RWPE2 (cell line): ENCODE measurements around the gene ACADVL.

Experiments used
- ATAC-seq: fragments of 200-7000 bp; cut with Tn5 transposase; 3 replicates; pipeline ENCODE4 v1.9.1; 2021; ENCODE audit warnings: low read depth
- DNase-seq: peaks from one replicate; pipeline ENCODE4 v3.0.0-alpha.2; 2020; ENCODE audit warnings: low spot score
- H3K27ac ChIP-seq: fragments of 450-650 bp; 2 replicates; pipeline ENCODE4 v1.5.1; 2017; ENCODE audit warnings: mild to moderate bottlenecking; ENCODE audit not compliant: poor library complexity, severe bottlenecking
- H3K27me3 ChIP-seq: fragments of 250-450 bp; sonication (Bioruptor Pico); 2 replicates; pipeline ENCODE4 v1.5.1; 2021; ENCODE audit warnings: mild to moderate bottlenecking, moderate library complexity; ENCODE audit not compliant: insufficient read depth, poor library complexity, severe bottlenecking
- H3K36me3 ChIP-seq: fragments of 250-450 bp; sonication (Bioruptor Pico); 2 replicates; pipeline ENCODE4 v1.5.1; 2020; ENCODE audit warnings: low read depth, mild to moderate bottlenecking, moderate library complexity
- H3K4me1 ChIP-seq: fragments of 250-450 bp; sonication (Bioruptor Pico); 2 replicates; pipeline ENCODE4 v1.5.1; 2021; ENCODE audit warnings: mild to moderate bottlenecking, moderate library complexity; ENCODE audit not compliant: insufficient read depth, poor library complexity, severe bottlenecking
- H3K4me3 ChIP-seq: fragments of 250-450 bp; sonication (Bioruptor Pico); 2 replicates; pipeline ENCODE4 v1.5.1; 2021; ENCODE audit warnings: mild to moderate bottlenecking, moderate library complexity; ENCODE audit not compliant: severe bottlenecking
- H3K9me3 ChIP-seq: fragments of 250-450 bp; sonication (Bioruptor Pico); 2 replicates; pipeline ENCODE4 v1.5.1; 2021; ENCODE audit warnings: mild to moderate bottlenecking, moderate library complexity; ENCODE audit not compliant: severe bottlenecking
- TF ChIP-seq, protein P1 (sequence below): fragments of 450-650 bp; IDR thresholded peaks from one replicate; pipeline ENCODE4 v1.5.1; 2017; ENCODE audit warnings: mild to moderate bottlenecking, moderate library complexity; ENCODE audit not compliant: poor library complexity, severe bottlenecking

Gene ACADVL

DNA sequence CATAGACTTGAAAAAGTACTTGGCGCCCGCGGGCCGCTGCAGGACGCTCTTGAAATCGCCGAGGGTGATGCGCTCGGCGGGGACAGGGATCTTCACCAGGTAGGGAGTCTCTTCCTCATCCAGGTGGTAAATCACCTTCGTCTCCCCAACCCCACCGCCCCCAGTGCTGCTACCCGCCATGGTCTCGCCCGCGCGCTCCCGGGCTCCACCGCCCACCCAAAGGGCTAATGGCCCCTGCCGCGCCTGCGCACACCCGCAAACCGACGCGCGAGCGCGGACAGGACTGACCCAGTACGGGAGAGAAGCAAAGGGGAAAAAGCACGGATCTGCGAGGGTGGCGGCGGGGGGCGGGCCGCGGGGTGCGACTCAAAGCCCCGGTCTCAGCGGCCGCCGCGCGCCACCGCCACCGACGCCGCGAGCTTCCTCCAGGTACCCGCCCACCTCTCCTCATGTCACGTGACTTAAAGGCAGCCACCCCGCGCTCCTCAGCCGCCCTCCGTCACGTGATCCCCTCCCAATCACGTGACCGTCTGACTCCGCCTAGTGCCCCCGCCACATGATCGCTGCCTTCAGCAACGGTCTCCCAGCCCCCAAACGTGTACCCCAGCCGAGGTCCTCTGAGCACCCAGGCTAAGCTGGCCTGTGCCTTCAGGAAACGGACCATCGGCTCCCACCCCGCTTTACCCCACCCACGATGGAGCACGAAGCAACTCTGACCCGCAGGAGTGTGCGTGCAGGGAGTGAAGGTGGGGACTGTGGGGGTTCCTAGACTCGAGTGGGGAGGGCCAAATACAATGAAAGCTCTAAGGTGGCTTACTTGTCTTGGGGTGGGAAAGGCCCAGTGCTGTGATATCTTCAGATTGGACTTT, 14.6 kb downstream of the ACADVL start, which contains the start of gene DVL2:
DVL2 (minus strand) TSS at position 435 of the 869 bp plus-strand sequence; CDS start at position 180, 255 bp downstream.
- Histone ChIP-seq H3K4me1 (peaks cover 13% of the 10 kb centered on the region), H3K36me3 (peaks cover 47% of the 10 kb centered on the region), H3K9me3 (no peaks in the 10 kb centered on the region), H3K27me3 (no peaks in the 10 kb centered on the region), H3K4me3 (peak within 1 kb of the TSS; percentile 88), H3K27ac (peak within 1 kb of the TSS; percentile 72)
- TF ChIP-seq, protein P1, sequence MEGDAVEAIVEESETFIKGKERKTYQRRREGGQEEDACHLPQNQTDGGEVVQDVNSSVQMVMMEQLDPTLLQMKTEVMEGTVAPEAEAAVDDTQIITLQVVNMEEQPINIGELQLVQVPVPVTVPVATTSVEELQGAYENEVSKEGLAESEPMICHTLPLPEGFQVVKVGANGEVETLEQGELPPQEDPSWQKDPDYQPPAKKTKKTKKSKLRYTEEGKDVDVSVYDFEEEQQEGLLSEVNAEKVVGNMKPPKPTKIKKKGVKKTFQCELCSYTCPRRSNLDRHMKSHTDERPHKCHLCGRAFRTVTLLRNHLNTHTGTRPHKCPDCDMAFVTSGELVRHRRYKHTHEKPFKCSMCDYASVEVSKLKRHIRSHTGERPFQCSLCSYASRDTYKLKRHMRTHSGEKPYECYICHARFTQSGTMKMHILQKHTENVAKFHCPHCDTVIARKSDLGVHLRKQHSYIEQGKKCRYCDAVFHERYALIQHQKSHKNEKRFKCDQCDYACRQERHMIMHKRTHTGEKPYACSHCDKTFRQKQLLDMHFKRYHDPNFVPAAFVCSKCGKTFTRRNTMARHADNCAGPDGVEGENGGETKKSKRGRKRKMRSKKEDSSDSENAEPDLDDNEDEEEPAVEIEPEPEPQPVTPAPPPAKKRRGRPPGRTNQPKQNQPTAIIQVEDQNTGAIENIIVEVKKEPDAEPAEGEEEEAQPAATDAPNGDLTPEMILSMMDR = no peak
- ATAC-seq (peak; percentile 46), DNase-seq (peak; percentile 95)

DNA sequence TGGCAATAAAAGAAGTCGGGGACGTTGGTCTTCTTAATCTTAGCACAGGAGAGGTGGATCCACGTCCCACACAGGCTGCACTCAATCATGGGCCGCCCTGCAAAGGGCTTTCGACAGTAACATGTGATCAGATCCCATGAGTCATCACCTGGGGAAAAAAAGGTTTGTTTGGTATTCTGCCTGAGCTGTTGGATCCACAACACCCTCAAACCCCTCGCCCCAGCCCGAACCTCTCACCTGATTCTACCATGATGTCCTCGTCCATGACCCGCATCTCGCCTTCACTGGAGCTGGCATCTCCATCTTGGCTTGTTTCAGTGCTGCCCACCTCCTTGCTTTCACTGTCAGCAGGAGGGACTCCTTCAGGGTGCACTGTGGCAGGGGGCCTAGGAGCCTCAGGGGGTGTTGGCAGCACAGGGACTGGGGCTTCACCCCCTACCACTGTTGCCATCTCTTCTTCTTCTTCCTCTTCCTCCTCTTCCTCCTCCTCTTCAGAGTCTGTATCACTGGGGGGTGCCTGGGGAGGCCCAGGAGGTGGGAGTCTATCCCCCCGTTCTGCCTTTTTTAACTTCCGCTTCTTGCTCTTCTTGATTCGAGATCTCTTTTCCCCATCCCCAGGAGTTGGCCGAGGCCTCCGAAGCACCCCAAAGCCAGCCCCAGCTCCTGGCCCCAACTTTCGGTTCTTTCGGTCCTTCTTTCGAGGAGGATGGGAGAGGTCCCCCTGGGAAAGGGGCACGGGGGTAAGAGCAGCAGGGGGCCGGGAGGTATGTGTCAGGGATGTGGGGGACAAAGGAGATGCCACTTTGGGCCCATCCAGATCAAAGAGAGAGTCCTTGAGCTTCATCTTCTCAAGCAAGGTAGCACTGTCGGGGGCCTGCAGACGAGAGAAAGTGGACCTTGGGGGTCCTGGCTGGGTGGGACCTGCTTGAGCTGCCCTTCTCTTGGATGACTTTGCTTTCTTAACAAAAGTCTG, 16.2 kb downstream of the ACADVL start:
- H3K27me3 ChIP-seq = no peaks in the 10 kb centered on the region
- TF ChIP-seq, protein P1 = no peak
- H3K36me3 ChIP-seq = peaks cover 43% of the 10 kb centered on the region
- ATAC-seq (no peak), DNase-seq (no peak)
- peaks cover 13% of the 10 kb centered on the region for H3K4me1 ChIP-seq
- H3K4me3 ChIP-seq = no peak overlapping the region
- H3K9me3 ChIP-seq = no peaks in the 10 kb centered on the region
- H3K27ac ChIP-seq = peak overlapping the region; percentile 72

DNA sequence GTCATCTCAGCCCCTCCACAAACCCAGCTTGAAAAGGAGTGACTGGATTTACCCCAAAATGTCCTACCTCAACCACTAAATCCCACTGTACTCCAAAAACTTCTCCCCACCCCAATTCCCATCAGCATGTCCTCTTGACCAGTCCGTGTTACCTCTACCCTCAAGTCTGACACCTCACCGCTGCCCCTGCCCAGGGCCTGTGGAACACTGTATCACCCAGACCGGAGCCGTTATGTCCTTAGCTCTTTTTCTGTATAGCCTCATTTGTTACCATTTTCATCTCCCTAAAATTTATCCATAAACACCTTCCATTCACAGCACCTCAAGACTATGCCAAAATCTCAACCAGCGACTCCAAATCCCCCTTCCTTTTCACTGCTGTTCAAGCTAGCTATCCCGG, 17.1 kb downstream of the ACADVL start:
- Histone ChIP-seq H3K9me3 (no peaks in the 10 kb centered on the region), H3K27ac (peak overlapping the region; percentile 92), H3K4me3 (no peak overlapping the region), H3K27me3 (no peaks in the 10 kb centered on the region), H3K4me1 (peaks cover 13% of the 10 kb centered on the region), H3K36me3 (peaks cover 43% of the 10 kb centered on the region)
- DNase-seq (no peak), ATAC-seq (no peak)
- TF ChIP-seq, protein P1 = no peak

DNA sequence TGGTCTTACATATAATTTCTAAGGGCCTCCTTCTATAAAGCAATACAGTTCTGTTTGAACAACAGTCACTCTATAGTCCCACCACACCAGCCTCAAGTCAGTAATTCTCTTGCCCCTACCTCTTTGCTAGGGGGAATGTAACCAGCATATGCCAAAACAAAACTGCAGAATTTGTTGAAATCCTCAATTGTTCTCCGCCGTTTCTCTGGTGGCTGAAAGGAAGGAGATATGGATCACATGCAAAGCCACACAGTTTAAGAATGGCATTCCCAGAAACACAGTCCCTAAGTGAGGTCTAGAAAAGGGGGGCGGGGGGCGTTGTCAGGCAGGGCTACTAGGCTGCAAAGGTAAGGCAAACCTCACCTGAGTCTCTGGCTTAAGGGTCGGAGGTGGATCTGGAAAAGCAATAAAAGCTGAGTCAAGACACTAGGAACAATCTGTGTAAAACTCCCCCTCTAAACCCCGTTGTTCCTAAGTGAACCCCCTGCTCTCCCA, 17.6 kb downstream of the ACADVL start:
- Histone ChIP-seq H3K27ac (peak overlapping the region; percentile 92), H3K4me3 (peak overlapping the region; percentile 60), H3K27me3 (no peaks in the 10 kb centered on the region), H3K9me3 (no peaks in the 10 kb centered on the region), H3K4me1 (peaks cover 9% of the 10 kb centered on the region), H3K36me3 (peaks cover 39% of the 10 kb centered on the region)
- DNase-seq (no peak), ATAC-seq (no peak)
- TF ChIP-seq, protein P1 = no peak
